Endodermal cell (in vitro differentiated cells): ENCODE measurements around the gene C17orf50. TPM values are rescaled to one million over a fixed set of nuclear protein-coding genes. Genes with fewer than 3 reads are reported as not detected.

Experiments used
- DNase-seq: peaks from one replicate; pipeline ENCODE4 v3.0.0-alpha.2; 2017
- H3K27ac ChIP-seq: 2 replicates; pipeline ENCODE4 v1.5.1; 2013; ENCODE audit warnings: mild to moderate bottlenecking, low read depth, low read length, moderate library complexity
- H3K27me3 ChIP-seq: 2 replicates; pipeline ENCODE4 v1.6.1; 2013; ENCODE audit warnings: mild to moderate bottlenecking, low read length, moderate library complexity; ENCODE audit not compliant: insufficient read depth, control insufficient read depth, poor library complexity, severe bottlenecking
- H3K36me3 ChIP-seq: 2 replicates; pipeline ENCODE4 v1.7.0; 2013; ENCODE audit warnings: mild to moderate bottlenecking, low read length, moderate library complexity; ENCODE audit not compliant: control insufficient read depth, insufficient read depth
- H3K4me1 ChIP-seq: one replicate; pipeline ENCODE4 v1.7.0; 2013; ENCODE audit warnings: low read length; ENCODE audit not compliant: control insufficient read depth, insufficient read depth
- H3K4me3 ChIP-seq: 2 replicates; pipeline ENCODE4 v1.5.1; 2013; ENCODE audit warnings: mild to moderate bottlenecking, low read length, moderate library complexity
- H3K9ac ChIP-seq: 2 replicates; pipeline ENCODE4 v1.6.1; 2013; ENCODE audit warnings: mild to moderate bottlenecking, low read length, moderate library complexity; ENCODE audit not compliant: poor library complexity, severe bottlenecking; ENCODE audit errors: extremely low read depth
- H3K9me3 ChIP-seq: 2 replicates; pipeline ENCODE4 v1.6.1; 2013; ENCODE audit warnings: mild to moderate bottlenecking, low read length, moderate library complexity; ENCODE audit not compliant: control insufficient read depth
- H3K27ac Mint-ChIP-seq: 2 replicates; pipeline ENCODE4 v1.8.0; 2020; ENCODE audit warnings: mixed read lengths
- H3K27me3 Mint-ChIP-seq: 2 replicates; pipeline ENCODE4 v1.8.0; 2021; ENCODE audit warnings: mild to moderate bottlenecking, mixed read lengths; ENCODE audit not compliant: insufficient read depth
- H3K36me3 Mint-ChIP-seq: 2 replicates; pipeline ENCODE4 v1.8.0; 2020; ENCODE audit warnings: low read depth, mixed read lengths
- H3K4me1 Mint-ChIP-seq: 2 replicates; pipeline ENCODE4 v1.8.0; 2020; ENCODE audit warnings: mixed read lengths
- H3K4me3 Mint-ChIP-seq: 2 replicates; pipeline ENCODE4 v1.8.0; 2020; ENCODE audit warnings: mild to moderate bottlenecking, moderate library complexity, mixed read lengths
- H3K9me3 Mint-ChIP-seq: 2 replicates; pipeline ENCODE4 v1.8.0; 2020; ENCODE audit warnings: mild to moderate bottlenecking, mixed read lengths
- WGBS, 2 experiments: methylation state at CpG; one replicate each; pipeline versions ENCODE4 v1.1.5 to v1.1.7; 2013; ENCODE audit warnings: missing lambda C conversion rate in 2 of 2, mixed read lengths in 1 of 2; ENCODE audit not compliant: insufficient coverage in 1 of 2, insufficient read length in 1 of 2; 5-methylcytosine and 5-hydroxymethylcytosine counted together
- total RNA-seq, 2 donors: library from RNA; stranded (reverse); fragmentation: NEBNext Ultra II Directional in 1 of 2; extraction: Animal tissue kit (Norgen Biotek cat#: 25700) in 1 of 2; gene quantifications; 2 replicates in 1 of 2; 3 replicates in 1 of 2; pipeline ENCODE4 v1.2.1, GENCODE V29; 2021
- TF ChIP-seq, protein P1 (sequence below): fragments of 200-600 bp; sonication (generic); conservative IDR thresholded peaks from 2 replicates; pipeline ENCODE4 v1.5.0; 2021; ENCODE audit warnings: antibody characterized with exemption, mild to moderate bottlenecking

The C17orf50 gene
- total RNA-seq, 2 donors from 2014 or later = not detected

GRCh38 chr17:35773129-35773528, 12.4 kb downstream of the C17orf50 start:
- no peaks in the 10 kb centered on the region for H3K9me3 ChIP-seq
- WGBS, 2 experiments = 93 to 95% methylated on average over 17 to 20 of the region's 20 CpGs
- no peaks in the 10 kb centered on the region for H3K36me3 ChIP-seq
- H3K4me1 ChIP-seq = no peaks in the 10 kb centered on the region
- Mint-ChIP-seq H3K27me3 (peaks cover 13% of the 10 kb centered on the region), H3K4me3 (no peak overlapping the region), H3K27ac (no peak overlapping the region), H3K4me1 (peaks cover 11% of the 10 kb centered on the region), H3K9me3 (no peaks in the 10 kb centered on the region), H3K36me3 (no peaks in the 10 kb centered on the region)
- no peak overlapping the region for H3K27ac ChIP-seq
- TF ChIP-seq, protein P1, sequence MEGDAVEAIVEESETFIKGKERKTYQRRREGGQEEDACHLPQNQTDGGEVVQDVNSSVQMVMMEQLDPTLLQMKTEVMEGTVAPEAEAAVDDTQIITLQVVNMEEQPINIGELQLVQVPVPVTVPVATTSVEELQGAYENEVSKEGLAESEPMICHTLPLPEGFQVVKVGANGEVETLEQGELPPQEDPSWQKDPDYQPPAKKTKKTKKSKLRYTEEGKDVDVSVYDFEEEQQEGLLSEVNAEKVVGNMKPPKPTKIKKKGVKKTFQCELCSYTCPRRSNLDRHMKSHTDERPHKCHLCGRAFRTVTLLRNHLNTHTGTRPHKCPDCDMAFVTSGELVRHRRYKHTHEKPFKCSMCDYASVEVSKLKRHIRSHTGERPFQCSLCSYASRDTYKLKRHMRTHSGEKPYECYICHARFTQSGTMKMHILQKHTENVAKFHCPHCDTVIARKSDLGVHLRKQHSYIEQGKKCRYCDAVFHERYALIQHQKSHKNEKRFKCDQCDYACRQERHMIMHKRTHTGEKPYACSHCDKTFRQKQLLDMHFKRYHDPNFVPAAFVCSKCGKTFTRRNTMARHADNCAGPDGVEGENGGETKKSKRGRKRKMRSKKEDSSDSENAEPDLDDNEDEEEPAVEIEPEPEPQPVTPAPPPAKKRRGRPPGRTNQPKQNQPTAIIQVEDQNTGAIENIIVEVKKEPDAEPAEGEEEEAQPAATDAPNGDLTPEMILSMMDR = no peak
- DNase-seq = no peak
- H3K4me3 ChIP-seq = no peak overlapping the region
- H3K9ac ChIP-seq = no peak overlapping the region
- no peaks in the 10 kb centered on the region for H3K27me3 ChIP-seq

DNA sequence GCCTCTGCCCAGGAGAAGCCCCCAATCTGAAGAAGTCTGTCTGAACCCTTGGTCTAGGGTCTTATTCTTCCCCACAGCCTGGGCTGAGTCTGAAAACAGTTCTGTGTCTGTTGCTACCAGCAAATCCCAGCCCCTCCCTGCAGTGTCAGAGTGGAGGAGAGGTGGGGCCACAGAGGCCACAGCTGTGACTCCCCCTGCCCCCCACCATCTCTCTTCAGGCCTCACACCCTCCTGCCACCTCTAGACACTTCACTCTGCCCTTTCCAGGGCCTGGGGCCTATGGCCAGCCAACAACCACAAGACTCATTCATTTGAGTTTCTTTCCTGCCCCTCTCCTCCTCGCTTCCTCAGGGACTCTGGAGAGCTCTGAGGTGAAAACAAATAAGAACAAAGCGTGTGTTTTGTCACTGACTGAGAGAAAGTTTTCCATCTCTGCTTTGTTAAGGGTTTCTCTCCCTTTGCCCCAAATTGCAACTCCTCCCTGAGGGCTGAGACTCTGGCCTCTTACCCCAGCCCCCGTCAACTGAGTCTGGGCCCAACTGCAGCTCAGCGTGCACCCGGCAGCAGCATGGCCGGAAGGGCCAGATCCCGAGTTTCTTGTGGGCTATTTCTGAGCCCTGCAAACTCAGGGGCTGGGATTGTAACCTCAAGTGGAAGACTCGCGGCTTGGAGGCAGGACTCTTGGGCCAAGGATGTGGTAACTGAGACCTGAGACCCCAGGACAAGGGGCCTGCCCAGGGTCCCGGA, 13.2 kb downstream of the C17orf50 start:
- H3K9me3 Mint-ChIP-seq = no peaks in the 10 kb centered on the region
- TF ChIP-seq, protein P1 = no peak
- peak overlapping the region; percentile 75 for H3K27ac Mint-ChIP-seq
- peaks cover 7% of the 10 kb centered on the region for H3K27me3 Mint-ChIP-seq
- 91 to 92% methylated on average over 8 to 10 of the region's 10 CpGs for whole genome bisulfite sequencing, 2 experiments
- H3K4me3 ChIP-seq = no peak overlapping the region
- no peaks in the 10 kb centered on the region for H3K36me3 ChIP-seq
- H3K27ac ChIP-seq = peak overlapping the region; percentile 52
- peaks cover 11% of the 10 kb centered on the region for H3K4me1 Mint-ChIP-seq
- H3K4me1 ChIP-seq = no peaks in the 10 kb centered on the region
- H3K9ac ChIP-seq = no peak overlapping the region
- no peaks in the 10 kb centered on the region for H3K27me3 ChIP-seq
- no peaks in the 10 kb centered on the region for H3K36me3 Mint-ChIP-seq
- H3K4me3 Mint-ChIP-seq = no peak overlapping the region
- H3K9me3 ChIP-seq = no peaks in the 10 kb centered on the region
- DNase-seq = peak; percentile 59

- Mint-ChIP-seq H3K27me3 (peaks cover 5% of the 10 kb centered on the region), H3K4me3 (no peak overlapping the region), H3K9me3 (no peaks in the 10 kb centered on the region), H3K27ac (no peak overlapping the region), H3K4me1 (peaks cover 11% of the 10 kb centered on the region), H3K36me3 (no peaks in the 10 kb centered on the region)
- Histone ChIP-seq H3K36me3 (no peaks in the 10 kb centered on the region), H3K9ac (no peak overlapping the region), H3K27me3 (no peaks in the 10 kb centered on the region), H3K27ac (peak overlapping the region; percentile 52), H3K4me1 (no peaks in the 10 kb centered on the region), H3K9me3 (no peaks in the 10 kb centered on the region), H3K4me3 (no peak overlapping the region)
- 87% methylated on average over 5 of the region's 5 CpGs; no CpG with 5 or more reads in 1 of the 2 experiments for WGBS, 2 experiments
- DNase-seq = peak; percentile 60
- TF ChIP-seq, protein P1 = no peak
These were observed 13.8 kb downstream of the C17orf50 start for GRCh38 chr17:35774499-35774898.
